Measurements from ENCODE around the gene MECP2.
"Not testable (repeated sequence)": the region's sequence is repeated elsewhere in the genome, so short reads cannot be mapped to it uniquely, and the experiment has no call there.

MECP2 gene

DNA sequence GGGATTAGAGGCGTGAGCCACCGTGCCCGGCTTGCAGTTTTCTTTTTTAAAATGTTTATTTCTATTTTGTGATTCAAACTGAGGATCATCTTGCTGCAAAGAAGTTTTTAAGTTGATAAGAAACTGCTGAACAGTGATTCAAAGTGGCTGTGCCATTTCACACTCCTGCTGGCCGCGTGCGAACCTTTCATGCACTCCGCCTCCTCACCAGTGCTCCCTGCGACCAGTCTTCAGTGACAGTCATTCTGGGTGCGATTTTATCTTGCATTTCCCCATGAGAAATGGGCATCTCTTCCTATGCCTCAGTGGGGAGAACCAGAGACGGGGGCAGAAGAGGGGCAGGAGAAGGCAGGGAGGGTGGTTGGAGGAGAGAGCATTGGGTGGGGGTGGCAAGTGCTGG, 103.5 kb downstream of the MECP2 start:
- H3K9ac ChIP-seq (ENCODE audit: low read depth, low read length), result no peak overlapping the region
- no peaks in the 10 kb centered on the region for H3K9me3 ChIP-seq (ENCODE audit: insufficient read depth, low read depth, low read length)
- H3K4me1 ChIP-seq (ENCODE audit: insufficient read depth, low read length), result no peaks in the 10 kb centered on the region
- no peak overlapping the region for H3K27ac ChIP-seq (ENCODE audit: low read length)
- H3K36me3 ChIP-seq (ENCODE audit: insufficient read depth, low read depth, low read length), result no peaks in the 10 kb centered on the region
- no peaks in the 10 kb centered on the region for H3K27me3 ChIP-seq (ENCODE audit: insufficient read depth, low read length)
- no peak overlapping the region for H3K4me3 ChIP-seq (ENCODE audit: low read length)

- Histone ChIP-seq H3K27ac (ENCODE audit: low read length) (no peak overlapping the region), H3K27me3 (ENCODE audit: insufficient read depth, low read length) (no peaks in the 10 kb centered on the region), H3K4me1 (ENCODE audit: insufficient read depth, low read length) (no peaks in the 10 kb centered on the region), H3K9me3 (ENCODE audit: insufficient read depth, low read depth, low read length) (no peaks in the 10 kb centered on the region), H3K9ac (ENCODE audit: low read depth, low read length) (no peak overlapping the region), H3K36me3 (ENCODE audit: insufficient read depth, low read depth, low read length) (no peaks in the 10 kb centered on the region), H3K4me3 (ENCODE audit: low read length) (no peak overlapping the region)
Observed at GRCh38 chrX:153993079-153993478, 104.4 kb downstream of the MECP2 start.

DNA sequence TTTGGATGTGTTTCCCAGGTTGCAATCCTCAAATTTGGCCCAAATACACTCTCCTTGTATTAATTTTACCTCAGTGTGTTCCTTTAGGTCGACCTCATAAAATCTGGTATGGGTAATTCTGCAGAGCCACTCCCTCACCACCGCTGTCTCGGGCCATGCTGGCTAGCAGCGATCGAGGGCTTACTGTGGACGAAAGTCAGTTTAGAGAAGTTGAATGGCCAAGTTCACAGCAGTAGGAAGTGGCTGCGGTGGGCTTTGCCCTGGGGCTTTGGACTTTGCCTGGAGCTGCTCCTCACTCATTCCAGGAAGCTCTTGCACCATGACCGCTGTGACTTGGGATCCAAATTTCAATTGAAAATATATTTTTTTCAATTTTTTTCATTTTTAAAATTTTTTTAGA, 105.3 kb downstream of the MECP2 start:
- H3K9me3 ChIP-seq (ENCODE audit: insufficient read depth, low read depth, low read length), result no peaks in the 10 kb centered on the region
- H3K27me3 ChIP-seq (ENCODE audit: insufficient read depth, low read length), result no peaks in the 10 kb centered on the region
- H3K9ac ChIP-seq (ENCODE audit: low read depth, low read length), result no peak overlapping the region
- H3K36me3 ChIP-seq (ENCODE audit: insufficient read depth, low read depth, low read length), result no peaks in the 10 kb centered on the region
- no peak overlapping the region for H3K4me3 ChIP-seq (ENCODE audit: low read length)
- no peak overlapping the region for H3K27ac ChIP-seq (ENCODE audit: low read length)
- no peaks in the 10 kb centered on the region for H3K4me1 ChIP-seq (ENCODE audit: insufficient read depth, low read length)

DNA sequence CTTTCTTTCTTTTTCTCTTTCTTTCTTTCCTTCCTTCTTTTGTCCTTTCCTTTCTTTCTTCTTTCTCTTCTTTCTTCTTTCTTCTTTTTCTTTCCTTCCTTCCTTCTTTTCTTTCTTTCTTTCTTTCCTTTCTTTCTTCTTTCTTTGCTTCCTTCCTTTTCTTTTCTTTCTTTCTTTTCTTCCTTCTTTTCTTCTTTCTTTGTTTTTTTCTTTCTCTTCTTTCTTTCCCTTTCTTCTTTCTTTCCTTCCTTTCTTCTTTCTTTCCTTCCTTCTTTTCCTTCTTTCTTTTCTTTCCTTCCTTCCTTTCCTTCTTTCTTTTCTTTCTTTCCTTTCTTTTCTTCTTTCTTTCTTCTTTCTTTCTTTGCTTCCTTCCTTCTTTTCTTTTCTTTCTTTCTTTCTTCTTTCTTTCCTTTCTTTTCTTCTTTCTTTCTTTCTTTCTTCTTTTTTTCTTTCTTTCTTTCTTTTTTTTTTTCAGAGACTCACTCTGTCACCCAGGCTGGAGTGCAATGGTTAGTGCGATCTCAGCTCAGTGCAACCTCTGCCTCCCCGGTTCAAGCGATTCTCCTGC, 106.4 kb downstream of the MECP2 start:
- Histone ChIP-seq H3K9ac (ENCODE audit: low read depth, low read length) (no peak overlapping the region), H3K4me1 (ENCODE audit: insufficient read depth, low read length) (no peaks in the 10 kb centered on the region), H3K36me3 (ENCODE audit: insufficient read depth, low read depth, low read length) (no peaks in the 10 kb centered on the region), H3K27ac (ENCODE audit: low read length) (no peak overlapping the region), H3K4me3 (ENCODE audit: low read length) (no peak overlapping the region), H3K27me3 (ENCODE audit: insufficient read depth, low read length) (no peaks in the 10 kb centered on the region), H3K9me3 (ENCODE audit: insufficient read depth, low read depth, low read length) (no peaks in the 10 kb centered on the region)

GRCh38 chrX:153989973-153990655, 107.4 kb downstream of the MECP2 start:
- H3K9me3 ChIP-seq (ENCODE audit: insufficient read depth, low read depth, low read length), result no peaks in the 10 kb centered on the region
- no peaks in the 10 kb centered on the region for H3K27me3 ChIP-seq (ENCODE audit: insufficient read depth, low read length)
- no peak overlapping the region for H3K9ac ChIP-seq (ENCODE audit: low read depth, low read length)
- H3K4me1 ChIP-seq (ENCODE audit: insufficient read depth, low read length), result no peaks in the 10 kb centered on the region
- no peak overlapping the region for H3K27ac ChIP-seq (ENCODE audit: low read length)
- H3K4me3 ChIP-seq (ENCODE audit: low read length), result no peak overlapping the region
- no peaks in the 10 kb centered on the region for H3K36me3 ChIP-seq (ENCODE audit: insufficient read depth, low read depth, low read length)

DNA sequence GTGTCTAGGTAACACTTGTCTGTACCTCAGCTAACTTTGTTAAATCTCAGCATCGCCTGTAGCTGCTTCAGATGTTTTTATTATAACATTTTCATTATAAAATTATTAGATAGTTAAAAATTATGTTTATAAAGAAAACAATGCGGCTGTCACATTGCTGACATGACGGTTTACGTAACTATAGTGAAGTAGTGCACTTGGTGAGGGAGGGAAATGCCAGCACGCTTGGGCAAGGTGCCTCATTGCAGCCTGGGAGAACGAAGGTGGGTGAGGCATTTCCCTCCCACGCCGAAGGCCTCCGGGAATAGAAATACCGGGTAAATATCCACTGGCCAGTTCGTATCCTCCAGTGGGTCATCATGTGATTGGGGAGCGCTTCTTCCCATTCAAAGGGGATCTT, 109.0 kb downstream of the MECP2 start:
- Histone ChIP-seq H3K9ac (ENCODE audit: low read depth, low read length) (no peak overlapping the region), H3K4me1 (ENCODE audit: insufficient read depth, low read length) (no peaks in the 10 kb centered on the region), H3K36me3 (ENCODE audit: insufficient read depth, low read depth, low read length) (no peaks in the 10 kb centered on the region), H3K27me3 (ENCODE audit: insufficient read depth, low read length) (no peaks in the 10 kb centered on the region), H3K4me3 (ENCODE audit: low read length) (no peak overlapping the region), H3K9me3 (ENCODE audit: insufficient read depth, low read depth, low read length) (no peaks in the 10 kb centered on the region), H3K27ac (ENCODE audit: low read length) (no peak overlapping the region)

- Histone ChIP-seq H3K4me3 (ENCODE audit: low read length) (no peak overlapping the region), H3K36me3 (ENCODE audit: insufficient read depth, low read depth, low read length) (no peaks in the 10 kb centered on the region), H3K27ac (ENCODE audit: low read length) (no peak overlapping the region), H3K4me1 (ENCODE audit: insufficient read depth, low read length) (no peaks in the 10 kb centered on the region), H3K27me3 (ENCODE audit: insufficient read depth, low read length) (no peaks in the 10 kb centered on the region), H3K9me3 (ENCODE audit: insufficient read depth, low read depth, low read length) (no peaks in the 10 kb centered on the region), H3K9ac (ENCODE audit: low read depth, low read length) (no peak overlapping the region)
Observed at GRCh38 chrX:153984351-153985178, 113.0 kb downstream of the MECP2 start.

- H3K9me3 ChIP-seq (ENCODE audit: insufficient read depth, low read depth, low read length), result no peaks in the 10 kb centered on the region
- H3K4me3 ChIP-seq (ENCODE audit: low read length), result no peak overlapping the region
- H3K27ac ChIP-seq (ENCODE audit: low read length), result no peak overlapping the region
- H3K4me1 ChIP-seq (ENCODE audit: insufficient read depth, low read length), result no peaks in the 10 kb centered on the region
- no peaks in the 10 kb centered on the region for H3K36me3 ChIP-seq (ENCODE audit: insufficient read depth, low read depth, low read length)
- H3K9ac ChIP-seq (ENCODE audit: low read depth, low read length), result no peak overlapping the region
- H3K27me3 ChIP-seq (ENCODE audit: insufficient read depth, low read length), result no peaks in the 10 kb centered on the region
Observed at GRCh38 chrX:153983321-153983801, 114.2 kb downstream of the MECP2 start.

DNA sequence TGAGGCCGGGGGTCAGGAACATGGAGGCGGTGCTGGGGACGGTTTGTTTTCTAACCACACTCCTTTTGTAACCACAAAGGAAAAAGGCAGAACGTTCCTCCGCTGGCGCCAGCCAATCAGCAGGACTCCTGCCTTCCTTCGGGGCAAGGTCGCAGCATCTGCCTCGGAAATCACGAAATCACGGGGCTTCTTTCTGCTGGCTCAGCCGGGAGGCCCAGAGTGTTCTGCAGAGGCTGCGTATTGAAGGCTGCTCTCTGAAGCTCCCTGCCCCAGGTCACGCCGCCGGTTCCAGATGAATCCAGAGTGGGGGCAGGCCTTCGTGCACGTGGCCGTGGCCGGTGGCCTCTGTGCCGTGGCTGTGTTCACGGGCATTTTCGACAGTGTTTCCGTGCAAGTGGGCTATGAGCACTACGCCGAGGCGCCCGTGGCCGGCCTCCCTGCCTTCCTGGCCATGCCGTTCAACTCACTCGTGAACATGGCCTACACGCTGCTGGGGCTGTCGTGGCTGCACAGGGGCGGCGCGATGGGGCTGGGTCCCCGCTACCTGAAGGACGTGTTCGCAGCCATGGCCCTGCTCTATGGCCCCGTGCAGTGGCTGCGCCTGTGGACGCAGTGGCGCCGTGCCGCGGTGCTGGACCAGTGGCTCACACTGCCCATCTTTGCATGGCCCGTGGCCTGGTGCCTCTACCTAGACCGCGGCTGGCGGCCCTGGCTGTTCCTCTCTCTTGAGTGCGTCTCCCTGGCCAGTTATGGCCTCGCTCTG, 115.6 kb downstream of the MECP2 start:
- H3K4me3 ChIP-seq (ENCODE audit: low read length), result no peak overlapping the region
- H3K36me3 ChIP-seq (ENCODE audit: insufficient read depth, low read depth, low read length), result no peaks in the 10 kb centered on the region
- H3K4me1 ChIP-seq (ENCODE audit: insufficient read depth, low read length), result no peaks in the 10 kb centered on the region
- no peaks in the 10 kb centered on the region for H3K9me3 ChIP-seq (ENCODE audit: insufficient read depth, low read depth, low read length)
- no peak overlapping the region for H3K9ac ChIP-seq (ENCODE audit: low read depth, low read length)
- no peak overlapping the region for H3K27ac ChIP-seq (ENCODE audit: low read length)
- H3K27me3 ChIP-seq (ENCODE audit: insufficient read depth, low read length), result no peaks in the 10 kb centered on the region

GRCh38 chrX:153981231-153981630, 116.3 kb downstream of the MECP2 start:
- Histone ChIP-seq H3K27ac (ENCODE audit: low read length) (no peak overlapping the region), H3K27me3 (ENCODE audit: insufficient read depth, low read length) (no peaks in the 10 kb centered on the region), H3K4me1 (ENCODE audit: insufficient read depth, low read length) (no peaks in the 10 kb centered on the region), H3K9ac (ENCODE audit: low read depth, low read length) (no peak overlapping the region), H3K36me3 (ENCODE audit: insufficient read depth, low read depth, low read length) (no peaks in the 10 kb centered on the region), H3K9me3 (ENCODE audit: insufficient read depth, low read depth, low read length) (no peaks in the 10 kb centered on the region), H3K4me3 (ENCODE audit: low read length) (no peak overlapping the region)

DNA sequence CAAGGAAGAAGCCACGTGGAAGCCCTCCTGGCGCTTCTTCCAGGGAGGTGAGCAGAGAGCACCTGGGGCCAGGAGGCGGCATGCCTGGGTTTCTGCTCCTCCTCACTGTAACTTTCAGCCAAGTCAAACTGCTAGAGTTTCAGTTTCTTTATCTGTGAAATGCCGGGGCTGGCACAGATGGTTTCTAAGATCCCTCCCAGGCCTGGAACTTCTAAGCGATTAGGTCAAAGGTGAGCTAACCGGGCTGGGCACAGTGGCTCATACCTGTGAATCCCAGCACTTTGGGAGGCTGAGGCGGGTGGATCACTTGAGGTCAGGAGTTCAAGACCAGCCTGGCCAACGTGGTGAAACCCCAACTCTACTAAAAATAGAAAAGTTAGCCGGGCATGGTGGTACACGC, 117.1 kb downstream of the MECP2 start:
- H3K36me3 ChIP-seq (ENCODE audit: insufficient read depth, low read depth, low read length); H3K9ac ChIP-seq (ENCODE audit: low read depth, low read length); H3K4me3 ChIP-seq (ENCODE audit: low read length); H3K9me3 ChIP-seq (ENCODE audit: insufficient read depth, low read depth, low read length); H3K27me3 ChIP-seq (ENCODE audit: insufficient read depth, low read length); H3K27ac ChIP-seq (ENCODE audit: low read length); H3K4me1 ChIP-seq (ENCODE audit: insufficient read depth, low read length): not testable (repeated sequence)

Data from iPS-20b (cell line).